Smooth muscle cell (in vitro differentiated cells): ENCODE results near the gene PDE4DIP. TPM values are rescaled to one million over a fixed set of nuclear protein-coding genes. Genes with fewer than 3 reads are reported as not detected.
"Not testable (repeated sequence)": the region's sequence is repeated elsewhere in the genome, so short reads cannot be mapped to it uniquely, and the experiment has no call there.

Source experiments
- DNase-seq: peaks from one replicate; lab custom pipeline; 2025; ENCODE audit not compliant: unreplicated experiment; lab: John Stamatoyannopoulos, UW
- H2AFZ ChIP-seq: fragments of 200-600 bp; sonication (generic); 2 replicates; pipeline ENCODE4 v1.6.0; 2016; ENCODE audit warnings: antibody characterized with exemption, low read depth, mild to moderate bottlenecking
- H3F3A ChIP-seq: fragments of 200-600 bp; sonication (generic); 2 replicates; pipeline ENCODE4 v1.6.0; 2017; ENCODE audit warnings: antibody characterized with exemption, low read depth
- H3K27ac ChIP-seq: fragments of 200-600 bp; sonication (generic); 2 replicates; pipeline ENCODE4 v1.5.1; 2016; ENCODE audit warnings: low read depth, mild to moderate bottlenecking
- H3K27me3 ChIP-seq: fragments of 200-600 bp; sonication (generic); 2 replicates; pipeline ENCODE4 v1.6.1; 2016; ENCODE audit warnings: low read depth, mild to moderate bottlenecking
- H3K36me3 ChIP-seq: fragments of 200-600 bp; sonication (generic); 2 replicates; pipeline ENCODE4 v1.5.1; 2016; ENCODE audit warnings: low read depth
- H3K4me1 ChIP-seq: fragments of 200-600 bp; sonication (generic); 2 replicates; pipeline ENCODE4 v1.5.1; 2016; ENCODE audit warnings: low read depth
- H3K4me2 ChIP-seq: fragments of 200-600 bp; sonication (generic); 2 replicates; pipeline ENCODE4 v1.6.0; 2016; ENCODE audit warnings: mild to moderate bottlenecking
- H3K4me3 ChIP-seq: fragments of 200-600 bp; sonication (generic); 2 replicates; pipeline ENCODE4 v1.5.1; 2016; ENCODE audit warnings: mild to moderate bottlenecking
- H3K79me2 ChIP-seq: fragments of 200-600 bp; sonication (generic); 2 replicates; pipeline ENCODE4 v1.6.0; 2016; ENCODE audit warnings: low read depth, mild to moderate bottlenecking
- H3K9ac ChIP-seq: fragments of 200-600 bp; sonication (generic); 2 replicates; pipeline ENCODE4 v1.6.0; 2016; ENCODE audit warnings: low read depth
- H3K9me3 ChIP-seq: fragments of 200-600 bp; sonication (generic); replicated peaks from 2 replicates; pipeline ENCODE4 v1.5.1; 2016; ENCODE audit warnings: low read depth
- H4K20me1 ChIP-seq: fragments of 200-600 bp; sonication (generic); 2 replicates; pipeline ENCODE4 v1.6.0; 2016; ENCODE audit warnings: low read depth
- WGBS: methylation state at CpG from one replicate; pipeline ENCODE4 v1.1.7; 2016; ENCODE audit warnings: low lambda C conversion rate; 5-methylcytosine and 5-hydroxymethylcytosine counted together
- polyA plus RNA-seq: library from polyadenylated mRNA; unstranded; fragments of >200 nt; fragmentation: Nextera tagmentation; extraction: Ambion mirVana; gene quantifications from 2 replicates; pipeline ENCODE4 v1.2.1, GENCODE V29; 2016
- total RNA-seq: library from RNA; depleted of rRNA; stranded (reverse); fragments of >200 nt; gene quantifications from 2 replicates; pipeline ENCODE4 v1.2.3, GENCODE V29; 2014

PDE4DIP gene
- total and polyA plus RNA-seq, 2 experiments from 2014 or later, result 44.5 to 48.8 TPM

- not testable (repeated sequence) for H3K4me2 ChIP-seq, H3K9ac ChIP-seq, H3K27me3 ChIP-seq, H3K4me1 ChIP-seq, H3K9me3 ChIP-seq, H4K20me1 ChIP-seq, H3K36me3 ChIP-seq, H3K27ac ChIP-seq, DNase-seq, H2AFZ ChIP-seq, H3K4me3 ChIP-seq, H3K79me2 ChIP-seq, H3F3A ChIP-seq
- 100% methylated on average over 1 of the region's 9 CpGs for WGBS
These were observed 57.1 kb downstream of the PDE4DIP start for GRCh38 chr1:148901150-148901952.

- H3K27ac ChIP-seq, DNase-seq, H3K4me1 ChIP-seq, H3K27me3 ChIP-seq, H3F3A ChIP-seq, H3K9ac ChIP-seq, H3K79me2 ChIP-seq, H3K4me3 ChIP-seq, H2AFZ ChIP-seq, H3K4me2 ChIP-seq, H3K9me3 ChIP-seq, H3K36me3 ChIP-seq, H4K20me1 ChIP-seq: not testable (repeated sequence)
- no CpG with 5 or more reads among the region's 4 CpGs for WGBS
These were observed 57.7 kb downstream of the PDE4DIP start for GRCh38 chr1:148901953-148902341.

DNA sequence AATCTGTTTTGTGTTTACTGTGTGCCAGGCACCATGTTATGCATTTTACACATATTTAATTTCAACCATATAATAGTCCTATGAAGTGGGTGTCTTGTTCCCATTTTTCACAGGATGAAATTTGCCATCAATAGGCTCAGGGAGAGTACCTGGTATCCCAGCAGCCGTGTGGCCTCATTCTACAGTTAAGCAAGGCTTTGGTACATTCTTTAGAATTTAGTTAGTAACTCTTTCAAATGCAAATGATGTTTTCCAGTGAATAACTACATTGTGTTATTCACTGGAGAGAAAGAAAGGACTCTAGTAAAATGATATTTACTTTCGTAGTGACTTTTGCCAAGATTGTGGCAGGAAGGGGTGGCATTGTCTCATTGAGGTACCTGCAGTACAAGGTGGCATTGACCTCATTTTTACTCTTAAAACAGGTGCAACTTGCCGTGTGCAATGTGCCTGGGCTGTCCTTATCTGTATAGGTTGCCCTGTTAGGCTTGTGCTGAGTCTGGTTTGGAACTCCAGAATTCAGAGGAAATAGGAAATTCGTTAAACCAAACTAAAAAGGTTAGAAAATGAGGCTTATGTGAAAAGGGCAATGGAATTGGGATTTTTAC lies 65.1 kb downstream of the PDE4DIP start:
- H3K79me2 ChIP-seq, H3F3A ChIP-seq, H3K4me1 ChIP-seq, H3K27me3 ChIP-seq, H3K9me3 ChIP-seq, H3K36me3 ChIP-seq, H3K4me3 ChIP-seq, DNase-seq, H2AFZ ChIP-seq, H3K27ac ChIP-seq, H3K9ac ChIP-seq, H4K20me1 ChIP-seq, H3K4me2 ChIP-seq: not testable (repeated sequence)
- WGBS, result no CpG with 5 or more reads among the region's 4 CpGs

GRCh38 chr1:148911303-148911928 lies 67.2 kb downstream of the PDE4DIP start:
- not testable (repeated sequence) for H3K27ac ChIP-seq, H3K27me3 ChIP-seq, H3K9ac ChIP-seq, H2AFZ ChIP-seq, H3K9me3 ChIP-seq, H3K4me3 ChIP-seq, DNase-seq, H3K79me2 ChIP-seq, H3K36me3 ChIP-seq, H4K20me1 ChIP-seq, H3K4me2 ChIP-seq, H3F3A ChIP-seq, H3K4me1 ChIP-seq
- no CpG with 5 or more reads among the region's 5 CpGs for WGBS

- not testable (repeated sequence) for H3K79me2 ChIP-seq, H3K27me3 ChIP-seq, H3K27ac ChIP-seq, H4K20me1 ChIP-seq, H3K4me1 ChIP-seq, H3F3A ChIP-seq, H3K36me3 ChIP-seq, H3K4me3 ChIP-seq, H3K9ac ChIP-seq, H3K4me2 ChIP-seq, H2AFZ ChIP-seq, H3K9me3 ChIP-seq, DNase-seq
- WGBS, result no CpG with 5 or more reads among the region's 2 CpGs
These were observed 72.0 kb downstream of the PDE4DIP start for GRCh38 chr1:148916222-148916621.

- H3K79me2 ChIP-seq, H2AFZ ChIP-seq, H3K4me2 ChIP-seq, H3K27me3 ChIP-seq, H4K20me1 ChIP-seq, H3K36me3 ChIP-seq, H3K4me3 ChIP-seq, DNase-seq, H3F3A ChIP-seq, H3K9ac ChIP-seq, H3K9me3 ChIP-seq, H3K4me1 ChIP-seq: not testable (repeated sequence)
- peak overlapping the region; percentile 74 for H3K27ac ChIP-seq
- 10% methylated on average over 2 of the region's 4 CpGs for WGBS
These were observed 72.6 kb downstream of the PDE4DIP start for GRCh38 chr1:148916695-148917348.

DNA sequence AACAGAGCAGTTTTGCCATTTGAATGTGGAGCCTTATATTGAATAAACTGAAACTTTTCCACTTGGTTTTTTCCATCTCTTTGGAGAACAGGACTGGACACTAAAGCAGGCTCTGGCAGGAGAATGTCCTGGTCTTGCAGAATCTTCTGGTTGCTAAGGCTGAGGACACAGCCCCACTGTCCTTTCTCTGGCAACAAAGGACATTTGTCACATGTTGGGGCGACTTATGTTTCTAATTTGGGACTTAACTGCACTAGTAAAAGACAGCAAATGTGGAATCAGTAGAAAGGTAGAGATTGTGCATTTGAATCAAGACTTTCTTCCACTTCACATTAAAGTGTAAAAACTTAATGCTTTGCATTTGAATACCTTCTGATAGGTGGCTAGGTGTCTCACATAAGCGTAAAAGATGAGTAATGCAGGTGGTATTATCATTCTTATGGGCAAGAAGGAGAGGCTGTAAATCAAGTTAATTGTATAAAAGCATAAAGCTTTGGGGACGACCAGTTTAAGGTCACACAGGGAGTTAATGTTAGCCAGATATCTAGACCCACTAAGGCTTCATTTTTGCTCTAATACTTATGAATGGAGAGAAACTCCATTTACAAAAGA lies 74.7 kb downstream of the PDE4DIP start:
- not testable (repeated sequence) for H3K4me2 ChIP-seq, H3K27ac ChIP-seq, H2AFZ ChIP-seq, DNase-seq, H3K27me3 ChIP-seq, H3K4me1 ChIP-seq, H3K79me2 ChIP-seq, H3K36me3 ChIP-seq, H3K9ac ChIP-seq, H3K4me3 ChIP-seq, H3K9me3 ChIP-seq, H3F3A ChIP-seq, H4K20me1 ChIP-seq
- WGBS, result 27% methylated on average over 2 of the region's 3 CpGs

GRCh38 chr1:148921047-148921446 lies 76.8 kb downstream of the PDE4DIP start:
- not testable (repeated sequence) for H3K9ac ChIP-seq, H4K20me1 ChIP-seq

More at GRCh38 chr1:148921047-148921446, 76.8 kb downstream of the PDE4DIP start:
- not testable (repeated sequence) for H3K4me2 ChIP-seq, DNase-seq, H3K79me2 ChIP-seq, H3K36me3 ChIP-seq, H3K27ac ChIP-seq, H3K4me3 ChIP-seq, H3K27me3 ChIP-seq, H2AFZ ChIP-seq, H3K9me3 ChIP-seq, H3F3A ChIP-seq, H3K4me1 ChIP-seq
- WGBS, result no CpG with 5 or more reads among the region's 1 CpG
